ENCODE results near the gene PRODH.
"Not testable (repeated sequence)": the region's sequence is repeated elsewhere in the genome, so short reads cannot be mapped to it uniquely, and the experiment has no call there.

Gene PRODH, protein sequence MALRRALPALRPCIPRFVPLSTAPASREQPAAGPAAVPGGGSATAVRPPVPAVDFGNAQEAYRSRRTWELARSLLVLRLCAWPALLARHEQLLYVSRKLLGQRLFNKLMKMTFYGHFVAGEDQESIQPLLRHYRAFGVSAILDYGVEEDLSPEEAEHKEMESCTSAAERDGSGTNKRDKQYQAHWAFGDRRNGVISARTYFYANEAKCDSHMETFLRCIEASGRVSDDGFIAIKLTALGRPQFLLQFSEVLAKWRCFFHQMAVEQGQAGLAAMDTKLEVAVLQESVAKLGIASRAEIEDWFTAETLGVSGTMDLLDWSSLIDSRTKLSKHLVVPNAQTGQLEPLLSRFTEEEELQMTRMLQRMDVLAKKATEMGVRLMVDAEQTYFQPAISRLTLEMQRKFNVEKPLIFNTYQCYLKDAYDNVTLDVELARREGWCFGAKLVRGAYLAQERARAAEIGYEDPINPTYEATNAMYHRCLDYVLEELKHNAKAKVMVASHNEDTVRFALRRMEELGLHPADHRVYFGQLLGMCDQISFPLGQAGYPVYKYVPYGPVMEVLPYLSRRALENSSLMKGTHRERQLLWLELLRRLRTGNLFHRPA

DNA sequence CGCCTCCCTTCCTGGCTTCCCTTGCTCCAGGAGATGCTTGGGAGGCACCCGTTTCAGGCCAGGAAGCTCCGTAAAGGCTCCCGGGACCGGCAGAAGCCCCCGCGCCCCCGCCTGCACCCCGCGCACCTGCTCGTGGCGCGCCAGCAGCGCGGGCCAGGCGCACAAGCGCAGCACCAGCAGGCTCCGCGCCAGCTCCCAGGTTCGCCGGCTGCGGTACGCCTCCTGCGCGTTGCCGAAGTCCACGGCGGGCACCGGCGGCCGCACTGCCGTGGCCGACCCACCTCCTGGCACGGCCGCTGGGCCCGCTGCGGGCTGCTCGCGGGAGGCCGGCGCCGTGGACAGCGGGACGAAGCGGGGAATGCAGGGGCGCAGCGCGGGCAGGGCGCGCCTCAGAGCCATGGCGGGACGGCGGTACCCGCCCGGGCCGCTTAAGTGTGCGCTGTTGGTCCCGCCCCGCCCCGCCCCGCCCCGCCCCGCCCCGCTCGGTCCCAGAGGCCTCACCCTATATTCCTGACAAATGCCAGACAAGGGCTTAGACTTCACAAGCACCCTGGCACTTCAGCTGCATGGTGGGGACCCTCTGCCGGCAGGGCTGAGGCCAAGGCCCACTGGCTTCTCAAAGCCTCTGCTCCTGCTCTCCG lies at the start of gene PRODH:
Gene PRODH (minus strand): TSS at position 405 of the 641 bp plus-strand sequence. CDS start 6 bp downstream, at position 399.
- Mint-ChIP-seq H3K9me3 (no peaks in the 10 kb centered on the region), H3K4me3 (no peak within 1 kb of the TSS), H3K4me1 (no peaks in the 10 kb centered on the region), H3K27me3 (no peaks in the 10 kb centered on the region), H3K27ac (no peak within 1 kb of the TSS), H3K36me3 (no peaks in the 10 kb centered on the region)
- no peak for DNase-seq
- CTCF ChIA-PET = no interaction called here

DNA sequence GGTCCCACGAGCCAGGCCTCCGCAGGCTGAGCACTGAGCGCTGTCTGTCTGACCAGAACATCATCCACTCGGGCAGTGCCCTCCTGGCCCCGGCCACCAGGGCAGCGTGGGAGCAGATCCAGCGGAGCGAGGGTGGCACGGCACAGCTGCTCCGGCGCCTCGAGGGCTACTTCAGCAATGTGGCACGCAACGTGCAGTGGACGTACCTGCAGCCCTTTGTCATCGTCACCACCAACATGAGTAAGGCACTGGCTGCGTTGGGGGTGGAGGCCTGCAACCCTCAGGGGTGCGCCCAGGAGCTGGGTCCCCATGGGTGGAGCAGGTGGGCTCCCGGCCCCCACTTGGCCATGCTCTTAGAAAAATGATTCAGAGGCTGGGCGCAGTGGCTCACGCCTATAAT lies 49.7 kb upstream of the PRODH start:
- DNase-seq = no peak
- Mint-ChIP-seq H3K27me3 (peaks cover 12% of the 10 kb centered on the region), H3K4me3 (no peak overlapping the region), H3K4me1 (no peaks in the 10 kb centered on the region), H3K9me3 (peaks cover under 1% of the 10 kb centered on the region), H3K27ac (no peak overlapping the region), H3K36me3 (no peaks in the 10 kb centered on the region)
- CTCF ChIA-PET = no interaction called here

DNA sequence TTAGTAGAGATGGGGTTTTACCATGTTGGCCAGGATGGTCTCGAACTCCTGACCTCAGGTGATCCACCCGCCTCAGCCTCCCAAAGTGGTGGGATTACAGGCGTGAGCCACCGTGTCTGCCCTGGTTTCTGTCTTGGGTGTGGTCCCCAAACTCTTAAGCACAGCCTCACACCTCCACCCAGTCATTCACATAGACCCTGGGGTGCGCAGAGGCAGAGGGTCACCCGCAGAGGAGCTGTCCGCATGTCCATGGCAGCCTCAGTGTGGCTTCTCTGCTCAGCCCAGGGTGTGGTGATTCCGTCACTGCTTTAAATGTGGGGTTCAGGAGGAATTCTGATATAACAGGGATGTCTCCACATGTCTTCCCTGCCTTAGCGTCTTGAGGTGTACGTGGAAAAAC lies 48.5 kb upstream of the PRODH start:
- DNase-seq = no peak
- no peaks in the 10 kb centered on the region for H3K36me3 Mint-ChIP-seq
- no peak overlapping the region for H3K27ac Mint-ChIP-seq
- no peak overlapping the region for H3K4me3 Mint-ChIP-seq
- CTCF ChIA-PET = no interaction called here
- H3K27me3 Mint-ChIP-seq = peaks cover 12% of the 10 kb centered on the region
- H3K9me3 Mint-ChIP-seq = peaks cover 8% of the 10 kb centered on the region
- no peaks in the 10 kb centered on the region for H3K4me1 Mint-ChIP-seq

DNA sequence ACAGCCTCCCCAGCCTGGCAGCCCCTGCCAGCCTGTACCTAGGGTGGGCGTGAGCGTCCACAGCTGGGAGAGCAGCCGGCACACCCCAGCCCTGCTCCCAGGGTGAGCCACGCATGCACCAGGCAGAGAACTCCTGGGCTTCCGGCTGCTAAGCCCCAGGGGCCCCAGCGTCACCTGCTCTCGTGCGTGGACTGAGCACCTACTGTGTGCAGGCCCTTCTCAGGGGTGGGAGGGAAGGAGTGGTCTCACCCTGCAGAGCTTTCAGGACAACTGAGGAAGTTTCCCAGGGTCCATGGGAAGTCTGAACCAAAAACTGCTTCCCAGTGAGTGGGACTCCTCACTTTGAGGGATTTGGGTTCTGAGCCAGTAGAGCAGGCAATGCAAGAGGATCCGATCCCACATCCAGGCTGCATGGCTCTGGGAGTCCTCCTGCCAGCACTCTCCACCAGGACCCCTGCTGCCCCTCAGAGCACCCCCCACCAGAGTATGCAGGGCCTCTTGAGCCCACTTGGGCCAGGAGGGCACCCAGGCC lies 47.1 kb upstream of the PRODH start:
- H3K27me3 Mint-ChIP-seq = peaks cover 11% of the 10 kb centered on the region
- no peaks in the 10 kb centered on the region for H3K36me3 Mint-ChIP-seq
- peaks cover 10% of the 10 kb centered on the region for H3K9me3 Mint-ChIP-seq
- CTCF ChIA-PET = interaction anchor here (0.6 kb wide), 1 partner anchor 1148 kb away, joined by 3 read pairs; no protein-coding TSS in a partner anchor
- DNase-seq = no peak
- no peak overlapping the region for H3K4me3 Mint-ChIP-seq
- no peak overlapping the region for H3K27ac Mint-ChIP-seq
- no peaks in the 10 kb centered on the region for H3K4me1 Mint-ChIP-seq

DNA sequence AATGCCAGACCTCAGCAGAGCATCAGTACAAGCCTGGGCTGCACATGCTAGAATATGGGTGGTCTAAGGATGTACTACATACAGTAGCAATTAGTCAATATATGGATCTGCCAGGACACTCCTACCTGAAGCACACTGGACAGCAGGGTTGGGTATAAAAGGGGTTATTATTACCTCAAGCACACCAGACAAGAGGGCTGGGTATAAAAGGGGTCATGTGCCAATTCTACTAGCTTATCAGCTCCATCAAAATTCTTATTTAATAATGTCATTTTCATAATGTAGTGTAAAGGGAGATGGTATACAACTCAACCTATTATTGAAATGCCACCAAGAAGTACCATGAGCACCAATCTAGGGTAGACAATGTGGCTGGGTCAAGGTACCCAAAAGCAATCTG lies 44.7 kb upstream of the PRODH start:
- Mint-ChIP-seq H3K27me3 (peaks cover 9% of the 10 kb centered on the region), H3K4me1 (no peaks in the 10 kb centered on the region), H3K4me3 (no peak overlapping the region), H3K9me3 (peaks cover 10% of the 10 kb centered on the region), H3K36me3 (no peaks in the 10 kb centered on the region), H3K27ac (no peak overlapping the region)
- CTCF ChIA-PET = interaction anchor here (0.8 kb wide), 1 partner anchor 226 kb away, joined by 7 read pairs; no protein-coding TSS in a partner anchor
- no peak for DNase-seq

DNA sequence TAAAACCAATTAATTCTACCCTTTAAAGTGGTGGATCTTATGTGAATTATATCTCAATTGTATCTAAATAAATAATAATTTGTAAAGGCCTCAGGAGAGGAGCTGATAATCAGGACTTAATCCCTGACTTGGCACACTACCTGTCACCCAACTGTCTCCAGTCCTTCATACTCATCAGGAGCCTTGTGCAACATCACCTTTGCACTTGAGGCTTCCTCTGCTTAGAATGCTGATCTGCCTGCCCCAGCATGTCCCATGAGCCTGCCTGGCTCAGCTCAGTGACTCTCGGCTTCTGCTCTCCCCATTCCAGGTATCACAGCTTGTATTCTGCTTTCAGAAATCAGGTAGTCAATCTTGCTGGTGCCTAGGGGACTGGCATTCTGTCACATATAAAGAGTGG lies 43.9 kb upstream of the PRODH start:
- Mint-ChIP-seq H3K27ac (no peak overlapping the region), H3K4me1 (no peaks in the 10 kb centered on the region), H3K36me3 (no peaks in the 10 kb centered on the region), H3K4me3 (no peak overlapping the region), H3K9me3 (peaks cover 10% of the 10 kb centered on the region), H3K27me3 (peaks cover 9% of the 10 kb centered on the region)
- CTCF ChIA-PET = no interaction called here
- no peak for DNase-seq

DNA sequence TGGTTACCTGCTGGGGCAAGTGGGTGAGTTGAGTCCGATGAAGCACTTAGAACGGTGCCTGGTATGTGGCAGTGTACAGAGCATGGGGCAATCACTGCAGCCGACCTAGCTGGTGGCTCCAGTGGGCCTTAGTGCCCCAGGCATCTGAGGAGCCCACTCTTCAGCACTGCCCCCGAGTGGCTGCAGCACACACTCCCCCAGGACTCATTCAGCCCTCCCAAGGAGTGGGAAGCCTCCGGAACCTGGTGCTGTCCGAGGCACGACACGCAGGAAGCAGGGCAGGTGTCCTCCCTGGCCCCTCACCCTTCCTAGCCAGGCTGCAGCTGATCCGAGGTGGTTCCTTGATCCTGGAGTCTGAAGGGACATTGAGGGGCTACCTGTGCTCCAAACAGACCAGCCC lies 42.4 kb upstream of the PRODH start:
- H3K27me3 Mint-ChIP-seq = peaks cover 9% of the 10 kb centered on the region
- CTCF ChIA-PET = no interaction called here
- DNase-seq = no peak
- H3K4me1 Mint-ChIP-seq = no peaks in the 10 kb centered on the region
- H3K27ac Mint-ChIP-seq = no peak overlapping the region
- no peak overlapping the region for H3K4me3 Mint-ChIP-seq
- peaks cover 10% of the 10 kb centered on the region for H3K9me3 Mint-ChIP-seq
- H3K36me3 Mint-ChIP-seq = no peaks in the 10 kb centered on the region

DNA sequence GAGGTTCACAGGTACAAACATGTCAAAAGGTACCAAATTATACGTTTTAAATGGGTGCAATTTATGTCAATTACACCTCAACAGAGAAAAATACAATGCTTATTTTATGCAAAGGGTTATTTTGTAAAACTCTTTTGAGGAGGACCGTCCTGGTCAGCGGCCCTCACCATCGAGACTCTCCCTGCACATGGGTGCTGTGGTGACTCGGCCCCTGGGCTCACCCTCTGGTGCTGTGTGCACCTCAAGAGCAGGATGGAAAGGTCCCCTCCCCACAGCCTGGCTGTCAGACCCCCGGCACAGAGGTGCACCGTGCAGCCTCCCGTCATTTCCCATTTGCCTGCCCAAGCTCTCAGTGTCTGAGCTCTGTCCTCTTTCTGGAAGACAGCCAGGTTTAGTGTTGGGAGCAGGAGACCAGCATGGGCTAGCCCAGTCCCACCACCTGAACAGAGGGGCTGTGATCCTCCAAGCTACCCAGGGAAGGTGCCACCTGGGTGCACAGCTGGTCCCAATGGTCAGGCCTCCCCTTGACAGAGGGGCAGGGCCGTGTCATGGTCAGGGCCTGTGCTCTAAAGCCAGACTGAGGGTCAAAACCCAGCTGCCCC lies 41.8 kb upstream of the PRODH start:
- Mint-ChIP-seq H3K4me3 (no peak overlapping the region), H3K36me3 (no peaks in the 10 kb centered on the region)

DNA sequence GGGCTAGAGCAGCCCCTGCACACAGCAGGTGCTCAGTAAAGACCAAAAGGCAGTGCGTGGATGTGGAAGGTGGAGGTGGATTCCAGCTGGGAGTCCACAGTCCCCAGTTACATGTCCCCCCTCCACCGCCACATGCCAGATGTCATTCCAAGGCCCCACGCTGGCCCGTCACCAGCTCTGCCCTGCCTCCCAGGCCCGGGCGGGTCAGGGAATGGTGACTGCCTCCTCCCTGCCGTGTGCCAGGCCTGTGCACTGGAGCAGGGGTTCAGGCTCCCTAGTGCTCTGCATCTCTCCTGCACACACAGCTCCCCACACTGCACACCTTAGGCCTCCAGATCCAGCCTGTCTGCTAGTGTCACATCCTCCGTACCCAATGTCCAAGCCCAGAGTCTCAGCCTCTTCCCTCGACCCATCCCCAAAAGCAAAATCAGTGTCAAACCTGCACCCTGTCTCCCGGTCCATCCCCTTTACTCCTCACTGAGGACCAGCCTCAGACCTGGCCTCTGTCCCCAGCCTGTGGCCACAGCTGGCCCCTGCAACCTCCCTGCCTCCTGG lies 40.2 kb upstream of the PRODH start:
- Mint-ChIP-seq H3K4me1 (no peaks in the 10 kb centered on the region), H3K27ac (no peak overlapping the region), H3K36me3 (no peaks in the 10 kb centered on the region), H3K27me3 (peaks cover 23% of the 10 kb centered on the region), H3K4me3 (no peak overlapping the region), H3K9me3 (peaks cover 10% of the 10 kb centered on the region)
- no peak for DNase-seq
- CTCF ChIA-PET = no interaction called here

More for the DNA sequence above, 41.8 kb upstream of the PRODH start:
- H3K9me3 Mint-ChIP-seq = peaks cover 10% of the 10 kb centered on the region
- DNase-seq = no peak
- CTCF ChIA-PET = no interaction called here
- H3K27ac Mint-ChIP-seq = no peak overlapping the region
- peaks cover 9% of the 10 kb centered on the region for H3K27me3 Mint-ChIP-seq
- no peaks in the 10 kb centered on the region for H3K4me1 Mint-ChIP-seq

DNA sequence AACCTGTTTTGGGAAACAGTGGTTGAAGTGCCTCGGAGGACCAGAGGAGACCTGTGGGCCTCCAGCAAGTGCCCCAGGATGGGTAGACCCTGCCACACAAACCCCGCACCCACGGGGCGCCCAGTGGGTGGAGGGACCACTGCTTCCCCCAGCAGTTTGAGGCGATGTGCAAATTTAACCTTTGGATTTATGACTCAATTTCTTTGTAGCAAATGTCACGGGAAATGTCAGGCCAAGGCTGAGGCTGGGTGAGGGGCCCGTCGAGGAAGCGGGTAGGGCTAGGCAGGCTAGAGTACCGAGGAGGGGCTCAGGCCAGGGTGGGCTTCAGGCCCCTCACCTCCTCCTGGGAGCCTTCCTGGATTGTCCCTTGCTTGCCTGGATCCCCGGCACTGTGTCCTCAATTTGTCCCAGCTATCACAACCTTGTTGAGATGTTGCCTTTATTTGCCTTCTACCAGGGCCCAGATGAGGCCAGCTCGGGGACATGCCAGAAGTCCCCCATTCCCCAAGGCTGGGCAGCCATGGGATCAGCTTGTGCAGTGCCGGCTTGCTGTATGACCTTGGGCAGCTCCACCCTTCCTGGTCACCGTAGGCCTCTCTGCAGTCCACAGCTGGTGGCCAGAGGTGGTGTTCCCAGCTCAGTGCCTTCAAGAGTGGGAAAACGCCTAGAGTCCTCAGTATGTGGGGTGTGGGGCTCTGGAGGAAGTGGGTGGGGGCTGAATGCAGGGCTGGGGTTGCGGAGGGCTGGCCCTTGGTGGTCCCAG lies 39.5 kb upstream of the PRODH start:
- no peak for DNase-seq
- CTCF ChIA-PET = no interaction called here
- no peak overlapping the region for H3K4me3 Mint-ChIP-seq
- H3K4me1 Mint-ChIP-seq = no peaks in the 10 kb centered on the region
- peaks cover 30% of the 10 kb centered on the region for H3K27me3 Mint-ChIP-seq
- no peaks in the 10 kb centered on the region for H3K36me3 Mint-ChIP-seq
- peaks cover 7% of the 10 kb centered on the region for H3K9me3 Mint-ChIP-seq
- no peak overlapping the region for H3K27ac Mint-ChIP-seq

DNA sequence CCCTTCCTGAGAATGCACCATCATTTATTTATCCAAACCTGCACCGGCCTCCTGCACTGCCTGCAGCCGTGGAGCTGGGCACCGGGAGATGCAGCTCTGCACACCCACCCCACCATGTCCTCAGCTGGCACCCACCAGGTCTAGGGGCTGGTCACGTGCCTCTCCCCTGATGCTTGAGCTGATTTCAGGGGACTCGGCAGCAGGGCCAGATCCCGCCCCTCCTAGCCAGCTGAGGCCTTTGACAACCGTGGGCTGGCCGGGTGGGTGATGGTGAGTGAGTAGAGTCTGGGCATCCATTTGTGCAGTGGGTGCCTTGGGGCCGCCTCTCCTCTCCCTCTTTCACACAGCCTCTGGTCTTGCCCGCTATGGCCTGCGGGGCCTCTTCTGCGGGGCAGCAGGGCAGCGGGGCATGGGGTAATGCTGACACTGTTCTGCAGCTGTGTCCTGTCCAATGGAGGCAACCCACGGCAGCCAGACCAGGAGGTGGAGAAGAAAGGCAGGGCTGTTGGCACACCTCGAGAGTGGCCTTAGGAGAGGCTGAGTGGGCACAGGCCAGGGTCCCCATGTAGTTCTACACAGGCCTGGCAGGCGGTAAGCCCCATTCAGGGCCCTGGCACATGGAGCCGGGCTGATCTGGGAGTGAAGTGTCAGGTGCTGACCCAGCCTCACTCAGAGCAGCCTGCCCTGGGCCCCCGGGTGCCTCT lies 38.5 kb upstream of the PRODH start:
- no peak overlapping the region for H3K4me3 Mint-ChIP-seq
- CTCF ChIA-PET = no interaction called here
- H3K36me3 Mint-ChIP-seq = no peaks in the 10 kb centered on the region
- H3K4me1 Mint-ChIP-seq = peaks cover 2% of the 10 kb centered on the region
- H3K9me3 Mint-ChIP-seq = peaks cover 2% of the 10 kb centered on the region
- H3K27me3 Mint-ChIP-seq = peaks cover 35% of the 10 kb centered on the region
- DNase-seq = no peak
- H3K27ac Mint-ChIP-seq = no peak overlapping the region

DNA sequence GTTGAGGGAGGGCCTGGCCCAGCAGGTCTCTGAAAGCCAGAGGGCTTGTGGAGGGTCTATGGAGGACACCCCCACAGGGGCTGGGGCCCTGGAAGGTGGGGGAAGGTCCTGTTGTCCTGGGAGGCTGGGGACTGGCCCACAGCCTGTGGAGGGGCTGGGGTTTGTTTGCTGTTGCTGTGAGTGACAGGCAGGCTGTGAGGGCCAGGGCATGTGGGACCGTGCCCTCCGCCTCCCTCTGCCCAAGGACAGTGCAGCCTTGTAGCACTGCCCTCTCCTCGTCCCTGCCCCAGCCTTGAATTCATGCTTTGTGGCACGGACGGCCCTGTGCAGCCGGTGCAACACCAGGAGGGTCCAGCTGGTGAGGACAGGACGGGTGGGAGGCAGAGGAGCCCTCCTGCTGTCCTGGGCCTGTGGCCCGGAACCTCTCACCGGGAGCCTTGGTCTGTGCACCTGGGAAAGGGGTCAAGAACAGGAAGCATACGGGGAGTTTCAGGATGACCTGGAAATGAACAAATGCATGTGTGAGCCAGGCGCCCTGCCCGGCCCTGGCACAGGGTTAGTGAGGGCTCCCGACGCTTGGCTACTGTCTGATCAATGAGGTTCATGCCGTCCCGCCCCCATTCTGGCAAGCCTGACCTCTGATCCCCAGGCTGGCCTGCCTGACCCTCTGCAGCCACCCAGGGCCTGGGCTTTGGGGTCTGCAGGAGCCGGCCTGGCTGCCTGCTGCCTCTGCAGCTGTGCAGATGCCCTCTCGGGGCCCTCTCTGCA lies 37.4 kb upstream of the PRODH start:
- no peaks in the 10 kb centered on the region for H3K9me3 Mint-ChIP-seq
- CTCF ChIA-PET = no interaction called here
- H3K27me3 Mint-ChIP-seq = peaks cover 43% of the 10 kb centered on the region
- H3K36me3 Mint-ChIP-seq = no peaks in the 10 kb centered on the region
- peaks cover 4% of the 10 kb centered on the region for H3K4me1 Mint-ChIP-seq
- no peak overlapping the region for H3K27ac Mint-ChIP-seq
- no peak for DNase-seq
- no peak overlapping the region for H3K4me3 Mint-ChIP-seq

DNA sequence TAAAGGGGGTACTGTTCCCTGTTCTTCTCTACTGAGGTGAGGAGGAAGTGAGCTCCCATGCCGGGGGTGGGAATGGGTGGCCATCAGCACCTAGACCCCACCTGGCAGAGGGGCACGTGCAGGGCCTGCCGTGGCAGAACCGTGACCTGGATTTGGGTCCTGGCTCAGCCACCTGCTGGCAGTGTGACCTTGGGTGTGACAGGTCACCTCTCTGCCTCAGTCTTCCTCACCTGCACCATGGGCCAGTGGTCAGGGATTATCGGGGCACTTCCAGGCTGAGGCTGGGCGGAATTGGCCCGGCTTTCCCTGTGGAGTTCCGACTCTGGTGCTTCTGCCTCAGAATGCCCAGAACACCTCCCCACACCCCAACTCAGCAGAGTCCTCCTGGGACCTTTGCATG lies 36.5 kb upstream of the PRODH start:
- peaks cover 48% of the 10 kb centered on the region for H3K27me3 Mint-ChIP-seq
- H3K4me3 Mint-ChIP-seq, CTCF ChIA-PET, H3K36me3 Mint-ChIP-seq, H3K9me3 Mint-ChIP-seq, DNase-seq, H3K4me1 Mint-ChIP-seq: not testable (repeated sequence)
- H3K27ac Mint-ChIP-seq = peak overlapping the region; percentile 24

Data from activated naive CD4-positive, alpha-beta T cell treated with anti-CD3 and anti-CD28 coated beads, Interleukin-2, amount 10 ng/mL, durations not matched to agents 7 days and 5 days (primary cell).